ENCODE results near the gene FBN1.

The FBN1 gene

GRCh38 chr15:48672206-48672605 lies 26.7 kb upstream of the FBN1 start:
- H3K27me3 ChIP-seq (ENCODE audit: control insufficient read depth in 3 of 3, insufficient read depth in 3 of 3, low read depth in 1 of 3, low read length in 3 of 3), result no peaks in the 10 kb centered on the region
- no peak overlapping the region for H4K8ac ChIP-seq (ENCODE audit: low read depth, low read length)
- no peak overlapping the region for H2BK15ac ChIP-seq (ENCODE audit: low read length)
- no peak overlapping the region for H3K4ac ChIP-seq (ENCODE audit: low read length)
- no peak overlapping the region for H2BK12ac ChIP-seq (ENCODE audit: low read length)
- no peak overlapping the region for H2BK5ac ChIP-seq (ENCODE audit: low read length)
- no peak overlapping the region for H3K27ac ChIP-seq (replicated peaks; ENCODE audit: low read length)
- H3K14ac ChIP-seq (ENCODE audit: low read length), result no peak overlapping the region
- no peak overlapping the region for H2AK5ac ChIP-seq (ENCODE audit: low read depth, low read length)
- no peak overlapping the region for H2BK120ac ChIP-seq (ENCODE audit: low read depth, low read length)
- H3K4me3 ChIP-seq (ENCODE audit: low read length in 2 of 2), result no peak overlapping the region
- H3K23ac ChIP-seq (ENCODE audit: low read depth, low read length, poor library complexity), result no peak overlapping the region
- H3K18ac ChIP-seq (ENCODE audit: low read length), result no peak overlapping the region
- H3K9ac ChIP-seq (ENCODE audit: low read depth, low read length, poor library complexity), result no peak overlapping the region
- H4K91ac ChIP-seq (ENCODE audit: low read depth, low read length, poor library complexity), result no peak overlapping the region
- no peaks in the 10 kb centered on the region for H3K4me1 ChIP-seq (ENCODE audit: control insufficient read depth in 2 of 2, insufficient read depth in 1 of 2, low read depth in 1 of 2, low read length in 2 of 2)
- no peak for DNase-seq (ENCODE audit: low spot score)
- no CpG with 5 or more reads among the region's 6 CpGs for WGBS, 2 donors (ENCODE audit: extremely low coverage in 2 of 2, insufficient read length in 2 of 2, insufficient replicate concordance in 1 of 2)
- no peak overlapping the region for H2AFZ ChIP-seq (ENCODE audit: low read length)
- no peaks in the 10 kb centered on the region for H3K9me3 ChIP-seq (replicated peaks in 1 of 2; ENCODE audit: control insufficient read depth in 2 of 2, insufficient read depth in 1 of 2, low read depth in 1 of 2, low read length in 2 of 2)
- H3K4me2 ChIP-seq (ENCODE audit: insufficient read depth, low read length, poor library complexity, severe bottlenecking), result no peak overlapping the region
- H3K79me1 ChIP-seq (ENCODE audit: low read depth, low read length), result no peaks in the 10 kb centered on the region
- no peaks in the 10 kb centered on the region for H3K36me3 ChIP-seq (replicated peaks in 1 of 2; ENCODE audit: control insufficient read depth in 2 of 2, insufficient read depth in 2 of 2, low read length in 2 of 2)

DNA sequence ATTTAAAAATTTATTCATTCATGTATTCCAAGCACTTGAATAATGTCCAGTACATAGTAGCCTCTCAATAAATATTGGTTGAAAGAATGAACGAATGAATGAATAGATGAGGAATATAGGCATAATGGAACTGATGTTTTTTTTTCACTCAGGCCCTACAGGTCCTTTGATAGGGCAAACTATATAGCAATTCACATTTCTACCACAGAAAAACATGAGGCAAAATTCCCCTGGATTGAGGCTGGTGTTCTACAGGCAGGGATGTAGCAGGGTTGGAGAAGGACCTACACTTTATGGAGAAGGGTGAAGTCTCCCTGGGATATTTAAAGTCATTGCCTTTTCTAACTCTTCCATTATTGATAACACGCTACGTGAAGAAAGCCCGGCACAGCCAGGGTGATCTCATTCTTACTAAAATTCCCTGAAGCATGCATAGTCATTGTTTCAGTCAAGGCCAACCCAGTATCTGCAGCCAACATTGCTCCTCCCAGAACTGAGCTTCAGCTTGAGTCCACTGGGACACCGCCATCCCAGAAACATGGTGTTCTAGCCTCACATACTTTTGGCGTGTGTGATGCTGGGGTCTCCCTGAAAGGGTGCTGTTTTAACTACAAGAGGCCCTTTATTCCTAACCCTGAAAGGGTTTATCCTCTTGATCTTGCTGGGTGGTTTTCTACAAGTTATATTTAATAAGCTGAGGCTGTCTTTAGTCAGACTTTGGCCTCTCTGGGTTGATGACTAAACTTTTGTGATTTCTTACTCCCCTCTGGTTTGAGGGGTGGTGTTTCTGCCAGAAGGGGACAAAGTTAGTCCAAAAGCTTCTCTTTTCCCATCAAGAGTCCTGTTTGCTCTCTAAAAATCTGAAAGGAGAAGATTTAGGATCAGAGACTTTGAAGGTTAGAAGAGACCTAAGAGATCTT lies 25.9 kb upstream of the FBN1 start:
- no peak overlapping the region for H2BK120ac ChIP-seq (ENCODE audit: low read depth, low read length)
- H3K27ac ChIP-seq (replicated peaks; ENCODE audit: low read length), result no peak overlapping the region
- H3K9ac ChIP-seq (ENCODE audit: low read depth, low read length, poor library complexity), result no peak overlapping the region
- no peak overlapping the region for H2BK12ac ChIP-seq (ENCODE audit: low read length)
- no peak overlapping the region for H3K4ac ChIP-seq (ENCODE audit: low read length)
- no peaks in the 10 kb centered on the region for H3K9me3 ChIP-seq (replicated peaks in 1 of 2; ENCODE audit: control insufficient read depth in 2 of 2, insufficient read depth in 1 of 2, low read depth in 1 of 2, low read length in 2 of 2)
- DNase-seq (ENCODE audit: low spot score), result no peak
- WGBS, 2 donors (ENCODE audit: extremely low coverage in 2 of 2, insufficient read length in 2 of 2, insufficient replicate concordance in 1 of 2), result no CpG with 5 or more reads among the region's 6 CpGs
- H3K36me3 ChIP-seq (replicated peaks in 1 of 2; ENCODE audit: control insufficient read depth in 2 of 2, insufficient read depth in 2 of 2, low read length in 2 of 2), result no peaks in the 10 kb centered on the region
- no peak overlapping the region for H3K14ac ChIP-seq (ENCODE audit: low read length)
- no peak overlapping the region for H2AK5ac ChIP-seq (ENCODE audit: low read depth, low read length)
- H3K18ac ChIP-seq (ENCODE audit: low read length), result no peak overlapping the region
- no peak overlapping the region for H2BK5ac ChIP-seq (ENCODE audit: low read length)
- no peak overlapping the region for H4K91ac ChIP-seq (ENCODE audit: low read depth, low read length, poor library complexity)
- H3K4me3 ChIP-seq (ENCODE audit: low read length in 2 of 2), result no peak overlapping the region
- no peaks in the 10 kb centered on the region for H3K4me1 ChIP-seq (ENCODE audit: control insufficient read depth in 2 of 2, insufficient read depth in 1 of 2, low read depth in 1 of 2, low read length in 2 of 2)
- H3K27me3 ChIP-seq (ENCODE audit: control insufficient read depth in 3 of 3, insufficient read depth in 3 of 3, low read depth in 1 of 3, low read length in 3 of 3), result no peaks in the 10 kb centered on the region
- H4K8ac ChIP-seq (ENCODE audit: low read depth, low read length), result no peak overlapping the region
- no peak overlapping the region for H2AFZ ChIP-seq (ENCODE audit: low read length)
- no peak overlapping the region for H2BK15ac ChIP-seq (ENCODE audit: low read length)
- no peak overlapping the region for H3K23ac ChIP-seq (ENCODE audit: low read depth, low read length, poor library complexity)
- no peak overlapping the region for H3K4me2 ChIP-seq (ENCODE audit: insufficient read depth, low read length, poor library complexity, severe bottlenecking)
- H3K79me1 ChIP-seq (ENCODE audit: low read depth, low read length), result no peaks in the 10 kb centered on the region

- H2BK5ac ChIP-seq (ENCODE audit: low read length), result no peak overlapping the region
- no peak overlapping the region for H3K9ac ChIP-seq (ENCODE audit: low read depth, low read length, poor library complexity)
- no peak overlapping the region for H3K14ac ChIP-seq (ENCODE audit: low read length)
- H3K18ac ChIP-seq (ENCODE audit: low read length), result no peak overlapping the region
- H3K79me1 ChIP-seq (ENCODE audit: low read depth, low read length), result no peaks in the 10 kb centered on the region
- no peak overlapping the region for H4K91ac ChIP-seq (ENCODE audit: low read depth, low read length, poor library complexity)
- H2AFZ ChIP-seq (ENCODE audit: low read length), result peak overlapping the region; percentile 0
- no peak overlapping the region for H3K4me3 ChIP-seq (ENCODE audit: low read length in 2 of 2)
- DNase-seq (ENCODE audit: low spot score), result no peak
- H2BK120ac ChIP-seq (ENCODE audit: low read depth, low read length), result no peak overlapping the region
- H3K4me1 ChIP-seq (ENCODE audit: control insufficient read depth in 2 of 2, insufficient read depth in 1 of 2, low read depth in 1 of 2, low read length in 2 of 2), result peaks cover 0 to 2% of the 10 kb centered on the region in 2 donors
- no peak overlapping the region for H3K4me2 ChIP-seq (ENCODE audit: insufficient read depth, low read length, poor library complexity, severe bottlenecking)
- H3K27ac ChIP-seq (replicated peaks; ENCODE audit: low read length), result no peak overlapping the region
- no peaks in the 10 kb centered on the region for H3K27me3 ChIP-seq (ENCODE audit: control insufficient read depth in 3 of 3, insufficient read depth in 3 of 3, low read depth in 1 of 3, low read length in 3 of 3)
- no peak overlapping the region for H3K23ac ChIP-seq (ENCODE audit: low read depth, low read length, poor library complexity)
- no peak overlapping the region for H4K8ac ChIP-seq (ENCODE audit: low read depth, low read length)
- no CpG with 5 or more reads among the region's 1 CpG for WGBS, 2 donors (ENCODE audit: extremely low coverage in 2 of 2, insufficient read length in 2 of 2, insufficient replicate concordance in 1 of 2)
- H2BK15ac ChIP-seq (ENCODE audit: low read length), result no peak overlapping the region
- H3K4ac ChIP-seq (ENCODE audit: low read length), result no peak overlapping the region
- no peaks in the 10 kb centered on the region for H3K9me3 ChIP-seq (replicated peaks in 1 of 2; ENCODE audit: control insufficient read depth in 2 of 2, insufficient read depth in 1 of 2, low read depth in 1 of 2, low read length in 2 of 2)
- no peak overlapping the region for H2BK12ac ChIP-seq (ENCODE audit: low read length)
- H3K36me3 ChIP-seq (replicated peaks in 1 of 2; ENCODE audit: control insufficient read depth in 2 of 2, insufficient read depth in 2 of 2, low read length in 2 of 2), result no peaks in the 10 kb centered on the region
- H2AK5ac ChIP-seq (ENCODE audit: low read depth, low read length), result no peak overlapping the region
Observed at GRCh38 chr15:48667701-48668100, 22.2 kb upstream of the FBN1 start.

DNA sequence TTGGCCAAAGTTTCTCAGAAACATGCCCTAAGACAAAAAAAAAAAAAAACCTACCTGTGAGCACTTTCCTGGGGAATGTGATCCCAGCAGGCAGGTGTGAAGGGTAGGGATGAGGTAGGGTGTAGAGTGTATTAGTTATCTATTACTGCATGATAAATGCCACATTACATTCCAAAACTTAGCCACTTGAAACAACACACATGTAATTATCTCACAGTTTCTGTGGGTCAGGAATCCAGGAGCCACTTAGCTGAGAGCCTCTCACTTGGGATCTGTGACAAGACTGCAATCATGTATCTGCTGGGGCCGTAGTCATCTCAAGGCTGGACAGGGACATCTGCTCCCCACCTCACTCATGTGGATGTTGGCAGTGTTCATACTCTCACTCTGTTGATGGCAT lies 18.9 kb upstream of the FBN1 start:
- H2BK120ac ChIP-seq (ENCODE audit: low read depth, low read length), result no peak overlapping the region
- no peak overlapping the region for H3K18ac ChIP-seq (ENCODE audit: low read length)
- H3K4me1 ChIP-seq (ENCODE audit: control insufficient read depth in 2 of 2, insufficient read depth in 1 of 2, low read depth in 1 of 2, low read length in 2 of 2), result peaks cover 0 to 2% of the 10 kb centered on the region in 2 donors
- no peak overlapping the region for H3K4ac ChIP-seq (ENCODE audit: low read length)
- H2AFZ ChIP-seq (ENCODE audit: low read length), result peak overlapping the region; percentile 61
- no peak overlapping the region for H3K4me2 ChIP-seq (ENCODE audit: insufficient read depth, low read length, poor library complexity, severe bottlenecking)
- no peak overlapping the region for H2AK5ac ChIP-seq (ENCODE audit: low read depth, low read length)
- H3K36me3 ChIP-seq (replicated peaks in 1 of 2; ENCODE audit: control insufficient read depth in 2 of 2, insufficient read depth in 2 of 2, low read length in 2 of 2), result no peaks in the 10 kb centered on the region
- no peak overlapping the region for H2BK15ac ChIP-seq (ENCODE audit: low read length)
- no peak overlapping the region for H3K14ac ChIP-seq (ENCODE audit: low read length)
- H3K23ac ChIP-seq (ENCODE audit: low read depth, low read length, poor library complexity), result no peak overlapping the region
- H2BK5ac ChIP-seq (ENCODE audit: low read length), result no peak overlapping the region
- H3K27me3 ChIP-seq (ENCODE audit: control insufficient read depth in 3 of 3, insufficient read depth in 3 of 3, low read depth in 1 of 3, low read length in 3 of 3), result no peaks in the 10 kb centered on the region
- H4K8ac ChIP-seq (ENCODE audit: low read depth, low read length), result no peak overlapping the region
- no peak overlapping the region for H4K91ac ChIP-seq (ENCODE audit: low read depth, low read length, poor library complexity)
- H3K79me1 ChIP-seq (ENCODE audit: low read depth, low read length), result no peaks in the 10 kb centered on the region
- no peak overlapping the region for H2BK12ac ChIP-seq (ENCODE audit: low read length)
- no peaks in the 10 kb centered on the region for H3K9me3 ChIP-seq (replicated peaks in 1 of 2; ENCODE audit: control insufficient read depth in 2 of 2, insufficient read depth in 1 of 2, low read depth in 1 of 2, low read length in 2 of 2)
- H3K27ac ChIP-seq (replicated peaks; ENCODE audit: low read length), result no peak overlapping the region
- no CpG with 5 or more reads among the region's 1 CpG for WGBS, 2 donors (ENCODE audit: extremely low coverage in 2 of 2, insufficient read length in 2 of 2, insufficient replicate concordance in 1 of 2)
- H3K9ac ChIP-seq (ENCODE audit: low read depth, low read length, poor library complexity), result no peak overlapping the region
- DNase-seq (ENCODE audit: low spot score), result no peak
- H3K4me3 ChIP-seq (ENCODE audit: low read length in 2 of 2), result no peak overlapping the region
